IMR-90 (cell line): ENCODE measurements around the gene FAM25A. TPM values are rescaled to one million over a fixed set of nuclear protein-coding genes. Genes with fewer than 3 reads are reported as not detected.

ENCODE experiments used
- ATAC-seq: fragments of 200-7000 bp; cut with Tn5 transposase; 2 replicates; pipeline ENCODE4 v1.9.1; 2020; ENCODE audit warnings: low read depth, mild to moderate bottlenecking, moderate library complexity
- BruUV-seq: library from RNA; stranded (reverse); fragments of 400-500 nt; replicated peaks from 2 replicates; lab custom pipeline; 2021; lab: Mats Ljungman, UMichigan
- CTCF ChIA-PET: fragments of 300-600 bp; formaldehyde crosslinking; extraction: SDS; loops from one replicate; lab custom pipeline; 2021; ENCODE audit warnings: antibody characterized with exemption; lab: Yijun Ruan, JAX
- POLR2A ChIA-PET: fragments of 300-600 bp; sonication (Branson Sonifier 250); formaldehyde crosslinking; loops from one replicate; lab custom pipeline; 2022; ENCODE audit warnings: antibody characterized with exemption; ENCODE audit not compliant: unreplicated experiment; lab: Charles Lee
- DNase-seq: peaks from one replicate; pipeline ENCODE4 v3.0.0; 2013
- H2AFZ ChIP-seq: replicated peaks from 2 replicates; pipeline ENCODE3; 2013; ENCODE audit warnings: low read length, mild to moderate bottlenecking; ENCODE audit not compliant: poor library complexity
- H2AK5ac ChIP-seq: 2 replicates; pipeline ENCODE4 v1.6.1; 2013; ENCODE audit warnings: low read depth, low read length, inconsistent platforms
- H2AK9ac ChIP-seq: replicated peaks from 2 replicates; pipeline ENCODE3; 2013; ENCODE audit warnings: mild to moderate bottlenecking, low read depth, low read length, moderate library complexity; ENCODE audit not compliant: poor library complexity
- H2BK120ac ChIP-seq: 2 replicates; pipeline ENCODE4 v1.6.1; 2013; ENCODE audit warnings: low read depth, low read length, inconsistent platforms
- H2BK15ac ChIP-seq: 3 replicates; pipeline ENCODE4 v1.6.1; 2013; ENCODE audit warnings: low read depth, low read length, inconsistent platforms
- H2BK20ac ChIP-seq: 2 replicates; pipeline ENCODE4 v1.6.1; 2013; ENCODE audit warnings: low read depth, mild to moderate bottlenecking, inconsistent platforms, low read length, moderate library complexity
- H2BK5ac ChIP-seq: 2 replicates; pipeline ENCODE4 v1.6.1; 2013; ENCODE audit warnings: mild to moderate bottlenecking, low read depth, low read length, inconsistent platforms; ENCODE audit not compliant: poor library complexity, severe bottlenecking
- H3K14ac ChIP-seq: replicated peaks from 2 replicates; pipeline ENCODE4 v1.6.1; 2013; ENCODE audit warnings: low read depth, low read length, inconsistent platforms
- H3K18ac ChIP-seq: 2 replicates; pipeline ENCODE4 v1.6.1; 2013; ENCODE audit warnings: low read depth, low read length, control low read depth
- H3K23ac ChIP-seq: 2 replicates; pipeline ENCODE4 v1.6.1; 2013; ENCODE audit warnings: low read depth, low read length, inconsistent platforms
- H3K27ac ChIP-seq: 2 replicates; pipeline ENCODE4 v1.5.1; 2013; ENCODE audit warnings: mild to moderate bottlenecking, control low read depth, low read length; ENCODE audit not compliant: insufficient read depth
- H3K27me3 ChIP-seq: 2 replicates; pipeline ENCODE4 v1.6.1; 2013; ENCODE audit warnings: low read length; ENCODE audit not compliant: control insufficient read depth, insufficient read depth
- H3K36me3 ChIP-seq: 2 replicates; pipeline ENCODE4 v1.6.1; 2013; ENCODE audit warnings: low read length, mixed read lengths; ENCODE audit not compliant: control insufficient read depth, insufficient read depth
- H3K4ac ChIP-seq: 2 replicates; pipeline ENCODE4 v1.6.1; 2013; ENCODE audit warnings: low read depth, low read length, inconsistent platforms
- H3K4me1 ChIP-seq: 2 replicates; pipeline ENCODE4 v1.6.1; 2013; ENCODE audit warnings: low read length, mixed read lengths; ENCODE audit not compliant: control insufficient read depth, insufficient read depth
- H3K4me2 ChIP-seq: 2 replicates; pipeline ENCODE4 v1.6.1; 2013; ENCODE audit warnings: low read depth, mild to moderate bottlenecking, control low read depth, low read length, moderate library complexity
- H3K4me3 ChIP-seq: 2 replicates; pipeline ENCODE4 v1.5.1; 2013; ENCODE audit warnings: low read depth, mild to moderate bottlenecking, control low read depth, low read length, moderate library complexity; ENCODE audit not compliant: insufficient read depth
- H3K56ac ChIP-seq: 2 replicates; pipeline ENCODE4 v1.6.1; 2013; ENCODE audit warnings: low read length, inconsistent platforms; ENCODE audit not compliant: insufficient read depth; ENCODE audit errors: extremely low read depth
- H3K79me1 ChIP-seq, 2 experiments: 2 replicates each; pipeline ENCODE4 v1.6.1; 2013; ENCODE audit warnings: low read length in 2 of 2, inconsistent platforms in 1 of 2, low read depth in 1 of 2
- H3K9ac ChIP-seq: 2 replicates; pipeline ENCODE4 v1.6.1; 2013; ENCODE audit warnings: low read depth, low read length, control low read depth
- H3K9me1 ChIP-seq: 2 replicates; pipeline ENCODE4 v1.6.1; 2013; ENCODE audit warnings: low read length, inconsistent platforms; ENCODE audit not compliant: insufficient read depth
- H3K9me3 ChIP-seq: 2 replicates; pipeline ENCODE4 v1.6.1; 2013; ENCODE audit warnings: low read length; ENCODE audit not compliant: control insufficient read depth, insufficient read depth
- H4K20me1 ChIP-seq: 2 replicates; pipeline ENCODE4 v1.6.1; 2013; ENCODE audit warnings: low read length, inconsistent platforms; ENCODE audit not compliant: insufficient read depth
- H4K5ac ChIP-seq: 2 replicates; pipeline ENCODE4 v1.6.1; 2013; ENCODE audit warnings: mild to moderate bottlenecking, low read depth, low read length, control low read depth
- H4K8ac ChIP-seq, 2 experiments: 2 replicates each; pipeline ENCODE4 v1.6.1; 2013; ENCODE audit warnings: low read depth in 2 of 2, low read length in 2 of 2, control low read depth in 1 of 2, inconsistent platforms in 1 of 2
- H4K91ac ChIP-seq: 2 replicates; pipeline ENCODE4 v1.6.1; 2013; ENCODE audit warnings: low read depth, low read length, inconsistent platforms; ENCODE audit not compliant: insufficient read depth
- CEBPB ChIP-seq: IDR thresholded peaks from 2 replicates; pipeline ENCODE4 v1.6.1; 2012; ENCODE audit warnings: low read depth, low read length, improper control_type of control experiment
- CHD1 ChIP-seq: IDR thresholded peaks from 2 replicates; pipeline ENCODE4 v1.6.1; 2012; ENCODE audit warnings: low read depth, low read length, improper control_type of control experiment
- MAZ ChIP-seq: IDR thresholded peaks from 2 replicates; pipeline ENCODE4 v1.6.1; 2012; ENCODE audit warnings: low read depth, mild to moderate bottlenecking, low read length, improper control_type of control experiment, moderate library complexity, borderline replicate concordance
- POLR2A ChIP-seq: IDR thresholded peaks from 2 replicates; pipeline ENCODE4 v1.6.1; 2012; ENCODE audit warnings: mild to moderate bottlenecking, low read depth, low read length
- RCOR1 ChIP-seq: IDR thresholded peaks from 2 replicates; pipeline ENCODE4 v1.6.1; 2012; ENCODE audit warnings: mild to moderate bottlenecking, low read length, improper control_type of control experiment; ENCODE audit not compliant: insufficient replicate concordance
- WGBS, 2 experiments: methylation state at CpG; one replicate each; pipeline versions ENCODE4 v1.1.5 to v1.1.7; 2013; ENCODE audit warnings: missing lambda C conversion rate in 2 of 2; ENCODE audit not compliant: insufficient read length in 1 of 2; ENCODE audit errors: extremely low coverage in 2 of 2; 5-methylcytosine and 5-hydroxymethylcytosine counted together
- dilution Hi-C: fragments of 300-500 bp; cut with HindIII; formaldehyde crosslinking; loops from one replicate; pipeline ENCODE4 v1.14.3; 2018; ENCODE audit warnings: low sequenced_read_pairs; ENCODE audit not compliant: unreplicated experiment
- in situ Hi-C: fragments of 300-500 bp; cut with MboI; formaldehyde crosslinking; loops from 3 replicates; pipeline ENCODE4 v1.14.3; 2019; ENCODE audit warnings: low sequenced_read_pairs, inconsistent platforms, mixed read lengths
- intact Hi-C: fragments of 100-400 bp; cut with micrococcal nuclease; formaldehyde crosslinking; loops from 2 replicates; pipeline ENCODE4 v1.10.0; 2022
- polyA plus RNA-seq, 3 experiments: library from polyadenylated mRNA; depleted of rRNA; stranded (reverse); fragments of >200 nt; gene quantifications; 2 replicates each; pipeline ENCODE4 v1.2.3, GENCODE V29; 2012; ENCODE audit warnings: low replicate concordance in 1 of 3
- total RNA-seq: library from RNA; depleted of rRNA; stranded (reverse); fragments of >200 nt; gene quantifications from 2 replicates; pipeline ENCODE4 v1.2.3, GENCODE V29; 2012
- TF ChIP-seq, protein P1 (sequence below): fragments of 150-350 bp; IDR thresholded peaks from 2 replicates; pipeline ENCODE4 v1.6.1; 2016; ENCODE audit warnings: low read depth, mild to moderate bottlenecking, low read length, moderate library complexity, borderline replicate concordance

The FAM25A gene
- total and polyA plus RNA-seq, 2 of the 4 experiments (the other 2 are of a cell fraction), result not detected

GRCh38 chr10:87064651-87065050, 44.6 kb downstream of the FAM25A start:
- Histone ChIP-seq H2BK20ac (no peak overlapping the region), H4K8ac (no peak overlapping the region), H3K9ac (no peak overlapping the region), H3K18ac (no peak overlapping the region), H3K4me3 (no peak overlapping the region), H3K27me3 (no peaks in the 10 kb centered on the region), H2AK5ac (no peak overlapping the region), H3K9me1 (no peaks in the 10 kb centered on the region), H3K79me1 (0 out of 4 replicates have a peak, but pooled peaks cover 0 to 3% of the 10 kb centered on the region in 2 experiments), H2AFZ (no peak overlapping the region), H4K20me1 (no peaks in the 10 kb centered on the region), H3K27ac (no peak overlapping the region), H3K56ac (no peak overlapping the region), H3K4ac (no peak overlapping the region), H3K4me1 (no peaks in the 10 kb centered on the region), H4K5ac (no peak overlapping the region), H3K9me3 (no peaks in the 10 kb centered on the region), H3K4me2 (no peak overlapping the region), H2BK5ac (no peak overlapping the region), H2AK9ac (no peak overlapping the region), H3K14ac (no peak overlapping the region), H2BK120ac (no peak overlapping the region), H3K23ac (no peak overlapping the region), H4K91ac (no peak overlapping the region), H2BK15ac (no peak overlapping the region), H3K36me3 (peaks cover 37% of the 10 kb centered on the region)
- ATAC-seq (no peak), DNase-seq (no peak)
- WGBS, 2 experiments, result no CpG with 5 or more reads among the region's 5 CpGs
- no peak for TF ChIP-seq POLR2A
- TF ChIP-seq, protein P1, sequence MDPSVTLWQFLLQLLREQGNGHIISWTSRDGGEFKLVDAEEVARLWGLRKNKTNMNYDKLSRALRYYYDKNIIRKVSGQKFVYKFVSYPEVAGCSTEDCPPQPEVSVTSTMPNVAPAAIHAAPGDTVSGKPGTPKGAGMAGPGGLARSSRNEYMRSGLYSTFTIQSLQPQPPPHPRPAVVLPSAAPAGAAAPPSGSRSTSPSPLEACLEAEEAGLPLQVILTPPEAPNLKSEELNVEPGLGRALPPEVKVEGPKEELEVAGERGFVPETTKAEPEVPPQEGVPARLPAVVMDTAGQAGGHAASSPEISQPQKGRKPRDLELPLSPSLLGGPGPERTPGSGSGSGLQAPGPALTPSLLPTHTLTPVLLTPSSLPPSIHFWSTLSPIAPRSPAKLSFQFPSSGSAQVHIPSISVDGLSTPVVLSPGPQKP, result no peak
- no peak for TF ChIP-seq CHD1
- no peak for TF ChIP-seq CEBPB
- TF ChIP-seq RCOR1, result no peak
- TF ChIP-seq MAZ, result no peak
- in situ Hi-C loops, result no loop called here
- BruUV-seq, result no TSS peak
- intact Hi-C loops, result no loop called here
- POLR2A ChIA-PET, result no interaction called here
- CTCF ChIA-PET, result no interaction called here
- dilution Hi-C loops, result no loop called here
